ENCODE measurements around the gene ADCK1. TPM values are rescaled to one million over a fixed set of nuclear protein-coding genes. Genes with fewer than 3 reads are reported as not detected.
"Not testable (repeated sequence)": the region's sequence is repeated elsewhere in the genome, so short reads cannot be mapped to it uniquely, and the experiment has no call there.

ADCK1 gene
- total RNA-seq, 4 donors from 2014 or later = 5.4 to 7.1 (median 5.6) TPM; not detected in 1

DNA sequence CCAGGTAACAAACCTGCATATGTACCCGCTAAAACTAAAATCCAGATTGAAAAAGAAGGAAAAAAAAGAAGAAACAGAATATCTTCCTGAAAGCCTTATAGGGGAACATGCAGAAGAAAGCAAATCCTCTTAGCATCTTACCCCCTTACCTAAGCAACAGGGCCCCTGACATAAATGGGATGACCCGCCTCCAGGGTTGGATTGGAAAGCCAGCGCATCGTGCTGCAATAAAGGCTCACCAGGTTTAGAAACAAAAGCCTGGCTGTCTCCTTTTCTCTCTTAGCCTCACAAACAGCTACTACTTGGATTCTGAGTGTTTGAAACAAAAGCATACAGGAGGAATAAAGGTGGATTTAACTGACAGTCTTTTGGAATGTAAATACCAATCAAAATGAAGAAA lies 13.8 kb upstream of the ADCK1 start:
- intact Hi-C loops (cut with DNase I; ENCODE audit: low total_unique reads) = no loop called here

GRCh38 chr14:77790566-77791224 lies 9.2 kb upstream of the ADCK1 start:
- H3K27ac ChIP-seq = no peak overlapping the region
- H3K36me3 ChIP-seq = no peaks in the 10 kb centered on the region
- no peaks in the 10 kb centered on the region for H3K9me3 ChIP-seq
- no peaks in the 10 kb centered on the region for H3K27me3 ChIP-seq
- TF ChIP-seq POLR2A (IDR thresholded peaks at IDR 0.05) = no peak
- TF ChIP-seq CTCF (IDR thresholded peaks at IDR 0.05) = no peak
- intact Hi-C loops (cut with DNase I; ENCODE audit: low total_unique reads) = no loop called here
- DNase-seq = no peak
- H3K4me3 ChIP-seq = no peak overlapping the region
- H3K4me1 ChIP-seq = no peaks in the 10 kb centered on the region

More for the DNA sequence above, 13.8 kb upstream of the ADCK1 start:
- TF ChIP-seq CTCF (IDR thresholded peaks at IDR 0.05) = no peak
- TF ChIP-seq POLR2A (IDR thresholded peaks at IDR 0.05) = no peak
- no peaks in the 10 kb centered on the region for H3K9me3 ChIP-seq
- H3K27me3 ChIP-seq = no peaks in the 10 kb centered on the region
- H3K27ac ChIP-seq = no peak overlapping the region
- H3K4me1 ChIP-seq = no peaks in the 10 kb centered on the region
- no peak overlapping the region for H3K4me3 ChIP-seq
- DNase-seq = no peak
- no peaks in the 10 kb centered on the region for H3K36me3 ChIP-seq

- no peak for DNase-seq
- intact Hi-C loops (cut with DNase I; ENCODE audit: low total_unique reads) = no loop called here
- no peak for TF ChIP-seq CTCF (IDR thresholded peaks at IDR 0.05)
- TF ChIP-seq POLR2A (IDR thresholded peaks at IDR 0.05) = no peak
- H3K9me3 ChIP-seq = no peaks in the 10 kb centered on the region
- no peak overlapping the region for H3K27ac ChIP-seq
- no peaks in the 10 kb centered on the region for H3K27me3 ChIP-seq
- no peaks in the 10 kb centered on the region for H3K4me1 ChIP-seq
- no peaks in the 10 kb centered on the region for H3K36me3 ChIP-seq
- H3K4me3 ChIP-seq = no peak overlapping the region
Measured at GRCh38 chr14:77791225-77791600, 8.7 kb upstream of the ADCK1 start.

DNA sequence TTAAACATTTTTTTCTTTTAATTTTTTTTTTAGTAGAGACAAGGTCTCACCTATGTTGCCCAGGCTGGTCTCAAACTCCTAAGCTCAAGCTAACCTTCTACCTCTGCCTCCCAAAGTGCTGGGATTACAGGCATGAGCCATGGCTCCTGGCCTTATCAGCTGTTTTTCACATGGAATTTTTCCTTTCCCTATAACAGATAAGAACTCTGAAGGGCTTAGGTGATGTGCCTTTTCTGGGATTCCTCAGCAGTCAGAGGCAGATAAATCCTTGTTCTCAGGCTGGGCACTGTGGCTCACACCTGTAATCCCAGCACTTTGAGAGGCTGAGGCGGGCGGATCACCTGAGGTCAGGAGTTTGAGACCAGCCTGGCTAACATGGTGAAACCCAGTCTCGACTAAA lies 6.7 kb upstream of the ADCK1 start:
- DNase-seq; intact Hi-C loops (cut with DNase I; ENCODE audit: low total_unique reads); H3K36me3 ChIP-seq: not testable (repeated sequence)

DNA sequence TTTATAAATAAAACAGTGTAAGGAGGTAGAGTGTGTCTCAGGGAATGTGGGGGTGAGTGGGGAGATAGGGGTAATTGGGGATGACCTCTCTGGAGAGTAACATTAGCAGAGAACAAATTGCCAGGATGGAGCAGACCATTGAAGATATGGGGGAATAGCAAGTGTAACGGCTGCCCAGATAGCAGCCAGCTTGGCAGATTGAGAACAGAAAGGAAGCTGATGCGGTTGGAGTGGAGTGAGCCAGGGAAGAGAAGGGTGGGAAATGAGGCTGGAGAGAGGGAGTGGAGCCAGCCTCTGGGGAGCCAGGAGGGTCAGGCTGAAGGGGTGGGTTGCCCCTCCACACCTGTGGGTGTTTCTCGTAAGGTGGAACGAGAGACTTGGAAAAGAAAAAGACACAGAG lies 5.6 kb upstream of the ADCK1 start:
- no peaks in the 10 kb centered on the region for H3K36me3 ChIP-seq
- H3K9me3 ChIP-seq = no peaks in the 10 kb centered on the region
- H3K4me3 ChIP-seq = no peak overlapping the region
- no peaks in the 10 kb centered on the region for H3K4me1 ChIP-seq
- no peak for TF ChIP-seq CTCF (IDR thresholded peaks at IDR 0.05)
- TF ChIP-seq POLR2A (IDR thresholded peaks at IDR 0.05) = no peak
- no peak for DNase-seq
- no peaks in the 10 kb centered on the region for H3K27me3 ChIP-seq
- H3K27ac ChIP-seq = no peak overlapping the region
- intact Hi-C loops (cut with DNase I; ENCODE audit: low total_unique reads) = no loop called here

More for the DNA sequence above, 6.7 kb upstream of the ADCK1 start:
- not testable (repeated sequence) for H3K4me1 ChIP-seq, H3K27me3 ChIP-seq, H3K4me3 ChIP-seq, H3K27ac ChIP-seq, H3K9me3 ChIP-seq

- intact Hi-C loops (cut with DNase I; ENCODE audit: low total_unique reads); H3K27me3 ChIP-seq; H3K36me3 ChIP-seq; DNase-seq; H3K9me3 ChIP-seq; H3K4me1 ChIP-seq: not testable (repeated sequence)
- Histone ChIP-seq H3K27ac (peak overlapping the region; percentile 70 to 79), H3K4me3 (peak overlapping the region; percentile 33 to 81)
Measured at GRCh38 chr14:77799456-77799855, 453 bp upstream of the ADCK1 start.
